Activated CD4-positive, alpha-beta T cell treated with anti-CD3 and anti-CD28 coated beads, Interleukin-2, amount 10 ng/mL, durations not matched to agents 24 days and 14 days (primary cell): ENCODE data around the gene CPEB4. TPM values are rescaled to one million over a fixed set of nuclear protein-coding genes. Genes with fewer than 3 reads are reported as not detected.

Experiments
- DNase-seq: peaks from one replicate; pipeline ENCODE4 v3.0.0; 2022
- H3K27ac Mint-ChIP-seq: one replicate; pipeline ENCODE4 v1.8.0; 2022; ENCODE audit warnings: mild to moderate bottlenecking, mixed read lengths
- H3K27me3 Mint-ChIP-seq: one replicate; pipeline ENCODE4 v1.8.0; 2022; ENCODE audit warnings: mixed read lengths
- H3K36me3 Mint-ChIP-seq: one replicate; pipeline ENCODE4 v1.8.0; 2022; ENCODE audit warnings: low read depth, mild to moderate bottlenecking, mixed read lengths
- H3K4me1 Mint-ChIP-seq: one replicate; pipeline ENCODE4 v1.8.0; 2021; ENCODE audit warnings: mixed read lengths
- H3K4me3 Mint-ChIP-seq: one replicate; pipeline ENCODE4 v1.8.0; 2022; ENCODE audit warnings: mild to moderate bottlenecking, moderate library complexity, mixed read lengths
- H3K9me3 Mint-ChIP-seq: one replicate; pipeline ENCODE4 v1.8.0; 2021; ENCODE audit warnings: mixed read lengths
- intact Hi-C: fragments of 100-400 bp; cut with micrococcal nuclease; formaldehyde crosslinking; loops from one replicate; pipeline ENCODE4 v1.15.1; 2023
- total RNA-seq: library from RNA; stranded (reverse); gene quantifications from 2 replicates; pipeline ENCODE4 v1.2.3, GENCODE V29; 2022

CPEB4 gene
- total RNA-seq, 1 donor from 2014 or later, result 8.8 TPM

GRCh38 chr5:173885054-173885443 is 3.1 kb upstream of the CPEB4 start:
- no peak for DNase-seq
- H3K9me3 Mint-ChIP-seq, result peaks cover 13% of the 10 kb centered on the region
- H3K4me1 Mint-ChIP-seq, result peaks cover 41% of the 10 kb centered on the region
- H3K27ac Mint-ChIP-seq, result peak overlapping the region; percentile 70
- H3K4me3 Mint-ChIP-seq, result peak overlapping the region; percentile 57
- H3K36me3 Mint-ChIP-seq, result peaks cover 18% of the 10 kb centered on the region
- intact Hi-C loops, result loop anchor here (5.0 to 10.0 kb wide), 4 partner anchors 87 to 1770 kb away; partner anchors contain the start of genes HRH2 and STC2
- H3K27me3 Mint-ChIP-seq, result no peaks in the 10 kb centered on the region

DNA sequence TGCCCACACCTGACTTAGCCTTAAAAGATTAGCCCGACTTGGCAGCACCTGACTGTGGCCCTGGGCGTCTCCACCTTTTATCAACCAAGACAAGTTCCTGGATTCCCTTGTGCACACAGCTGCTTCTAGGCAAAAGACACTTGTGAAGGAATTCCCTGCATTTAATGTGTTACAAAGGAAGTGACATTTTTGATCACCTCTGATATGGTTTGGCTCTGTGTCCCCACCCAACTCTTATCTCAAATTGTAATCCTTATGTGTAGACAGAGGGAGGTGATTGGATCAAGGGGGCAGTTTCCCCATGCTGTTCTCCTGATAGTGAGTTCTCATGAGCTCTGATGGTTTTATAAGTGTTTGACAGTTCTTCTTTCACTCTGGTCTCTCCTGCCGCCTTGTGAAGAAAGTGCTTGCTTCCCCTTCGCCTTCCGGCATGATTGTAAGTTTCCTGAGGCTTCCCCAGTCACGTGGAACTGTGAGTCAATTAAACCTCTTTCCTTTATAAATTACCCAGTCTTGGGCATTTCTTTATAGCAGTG is 2.6 kb upstream of the CPEB4 start:
- peak; percentile 66 for DNase-seq
- intact Hi-C loops, result loop anchor here (5.0 to 10.0 kb wide), 4 partner anchors 87 to 1769 kb away; partner anchors contain the start of genes HRH2 and STC2
- H3K36me3 Mint-ChIP-seq, result peaks cover 20% of the 10 kb centered on the region
- peaks cover 13% of the 10 kb centered on the region for H3K9me3 Mint-ChIP-seq
- H3K4me1 Mint-ChIP-seq, result peaks cover 46% of the 10 kb centered on the region
- H3K27ac Mint-ChIP-seq, result peak overlapping the region; percentile 70
- no peaks in the 10 kb centered on the region for H3K27me3 Mint-ChIP-seq
- H3K4me3 Mint-ChIP-seq, result peak overlapping the region; percentile 57

GRCh38 chr5:173886150-173886549 is 2.0 kb upstream of the CPEB4 start:
- peaks cover 13% of the 10 kb centered on the region for H3K9me3 Mint-ChIP-seq
- H3K36me3 Mint-ChIP-seq, result peaks cover 20% of the 10 kb centered on the region
- peaks cover 50% of the 10 kb centered on the region for H3K4me1 Mint-ChIP-seq
- H3K27me3 Mint-ChIP-seq, result no peaks in the 10 kb centered on the region
- H3K27ac Mint-ChIP-seq, result no peak overlapping the region
- intact Hi-C loops, result loop anchor here (5.0 to 10.0 kb wide), 4 partner anchors 86 to 1769 kb away; partner anchors contain the start of genes HRH2 and STC2
- H3K4me3 Mint-ChIP-seq, result no peak overlapping the region
- no peak for DNase-seq

DNA sequence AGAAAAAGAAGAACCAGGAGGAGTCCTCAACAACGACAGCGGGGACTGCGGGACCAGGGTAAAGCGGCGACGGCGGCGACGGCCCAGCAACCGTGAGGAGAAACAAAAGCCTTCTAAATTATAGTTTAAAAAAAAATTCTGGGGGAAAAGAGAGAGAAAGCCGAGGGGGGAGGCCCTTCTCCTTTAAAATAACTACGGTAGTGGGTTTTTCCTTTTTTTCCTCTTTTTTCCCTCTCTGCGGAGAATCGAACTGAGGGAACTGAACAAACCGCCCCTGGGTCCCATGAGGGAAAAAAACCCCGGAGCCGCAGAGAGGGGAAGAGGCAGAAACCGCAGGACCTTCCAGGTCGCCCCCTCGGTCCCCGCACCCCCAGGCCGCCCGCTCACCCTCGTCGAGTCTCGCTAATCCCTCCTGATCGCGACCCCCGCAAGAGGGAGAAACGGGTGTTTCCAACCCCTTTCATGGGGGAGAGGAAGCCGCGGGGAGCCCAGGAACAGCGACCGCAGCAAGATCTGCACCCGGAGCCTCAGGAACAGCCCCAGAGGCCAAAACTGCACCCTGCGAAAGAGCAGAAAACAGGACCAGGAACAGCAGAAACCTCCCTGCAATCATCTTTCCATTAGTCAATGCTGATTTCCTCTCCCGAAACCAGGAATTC is 453 bp downstream of the CPEB4 start:
- Mint-ChIP-seq H3K4me1 (peaks cover 57% of the 10 kb centered on the region), H3K36me3 (peaks cover 21% of the 10 kb centered on the region), H3K27ac (peak overlapping the region; percentile 99), H3K9me3 (peaks cover 5% of the 10 kb centered on the region), H3K4me3 (peak overlapping the region; percentile 96), H3K27me3 (no peaks in the 10 kb centered on the region)
- intact Hi-C loops, result loop anchor here (1.0 to 10.0 kb wide), 6 partner anchors 30 to 1766 kb away; partner anchors contain the start of genes BOD1, HRH2 and STC2
- peak; percentile 70 for DNase-seq

DNA sequence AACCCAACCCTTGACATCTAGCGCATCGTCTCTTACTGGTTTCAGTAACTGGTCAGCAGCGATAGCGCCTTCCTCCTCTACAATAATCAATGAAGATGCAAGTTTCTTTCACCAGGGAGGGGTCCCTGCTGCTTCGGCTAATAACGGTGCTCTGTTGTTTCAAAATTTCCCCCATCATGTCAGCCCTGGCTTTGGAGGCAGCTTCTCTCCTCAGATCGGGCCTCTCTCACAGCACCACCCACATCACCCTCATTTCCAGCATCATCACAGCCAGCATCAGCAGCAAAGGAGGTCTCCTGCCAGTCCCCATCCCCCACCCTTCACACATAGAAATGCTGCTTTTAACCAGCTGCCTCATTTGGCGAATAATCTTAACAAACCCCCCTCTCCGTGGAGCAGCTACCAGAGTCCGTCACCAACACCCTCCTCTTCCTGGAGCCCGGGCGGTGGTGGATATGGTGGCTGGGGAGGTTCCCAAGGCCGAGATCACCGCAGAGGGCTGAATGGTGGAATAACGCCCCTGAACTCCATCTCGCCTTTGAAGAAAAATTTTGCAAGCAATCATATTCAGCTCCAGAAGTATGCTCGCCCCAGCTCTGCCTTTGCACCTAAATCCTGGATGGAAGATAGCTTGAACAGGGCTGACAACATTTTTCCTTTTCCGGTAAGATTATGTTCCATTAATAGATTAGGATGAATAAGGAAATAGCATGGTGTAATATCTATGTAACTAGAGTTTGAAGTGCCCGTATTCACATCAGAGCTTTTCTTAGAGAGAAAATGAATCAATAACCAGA is 2.2 kb downstream of the CPEB4 start:
- Mint-ChIP-seq H3K9me3 (no peaks in the 10 kb centered on the region), H3K27ac (no peak overlapping the region), H3K4me1 (peaks cover 46% of the 10 kb centered on the region), H3K27me3 (no peaks in the 10 kb centered on the region), H3K4me3 (peak overlapping the region; percentile 36), H3K36me3 (peaks cover 15% of the 10 kb centered on the region)
- no peak for DNase-seq
- intact Hi-C loops, result no loop called here

DNA sequence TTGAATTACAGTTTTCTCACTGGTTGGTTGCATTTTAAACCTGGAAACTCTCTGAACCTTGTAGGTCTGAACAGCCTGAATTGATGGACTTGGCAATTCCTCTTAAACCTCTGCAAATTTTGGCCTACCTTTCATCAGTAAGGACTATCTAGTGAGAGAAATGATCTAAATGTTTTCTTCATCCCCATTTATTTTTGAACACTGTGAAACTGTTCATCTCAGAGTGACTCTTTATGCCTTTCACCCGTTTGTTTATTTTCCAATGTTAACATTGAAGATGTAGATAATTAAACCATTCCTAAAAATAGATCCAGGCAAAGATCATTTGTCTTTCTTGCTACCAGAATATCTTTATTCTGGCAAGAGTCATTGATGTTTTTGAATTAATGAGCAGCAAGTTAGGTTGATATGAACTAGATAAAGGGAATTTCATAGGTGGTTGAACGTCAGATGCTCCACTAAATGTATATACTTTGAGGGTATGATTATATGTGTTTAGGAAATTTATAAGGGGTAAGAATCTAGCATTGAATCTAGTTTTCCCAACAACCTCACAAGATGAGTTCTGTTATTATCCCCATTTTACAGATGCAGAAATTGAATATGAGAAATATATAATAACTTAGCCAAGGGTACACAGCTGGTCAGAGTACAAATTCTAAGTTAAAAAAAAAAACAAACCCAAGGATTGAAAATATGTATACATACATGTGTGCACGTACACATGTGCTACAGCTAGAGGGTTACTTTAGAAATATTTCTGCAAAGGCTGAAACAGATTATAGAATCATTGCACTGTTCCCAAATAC is 3.4 kb downstream of the CPEB4 start:
- DNase-seq, result no peak
- Mint-ChIP-seq H3K4me3 (peak overlapping the region; percentile 75), H3K27ac (no peak overlapping the region), H3K4me1 (peaks cover 38% of the 10 kb centered on the region), H3K27me3 (no peaks in the 10 kb centered on the region), H3K9me3 (no peaks in the 10 kb centered on the region), H3K36me3 (peaks cover 15% of the 10 kb centered on the region)
- intact Hi-C loops, result no loop called here

- Mint-ChIP-seq H3K9me3 (no peaks in the 10 kb centered on the region), H3K4me3 (no peak overlapping the region), H3K27ac (no peak overlapping the region), H3K36me3 (peaks cover 14% of the 10 kb centered on the region), H3K27me3 (no peaks in the 10 kb centered on the region), H3K4me1 (peaks cover 31% of the 10 kb centered on the region)
- no peak for DNase-seq
- intact Hi-C loops, result no loop called here
Measured at GRCh38 chr5:173893192-173893561, 5.0 kb downstream of the CPEB4 start.

DNA sequence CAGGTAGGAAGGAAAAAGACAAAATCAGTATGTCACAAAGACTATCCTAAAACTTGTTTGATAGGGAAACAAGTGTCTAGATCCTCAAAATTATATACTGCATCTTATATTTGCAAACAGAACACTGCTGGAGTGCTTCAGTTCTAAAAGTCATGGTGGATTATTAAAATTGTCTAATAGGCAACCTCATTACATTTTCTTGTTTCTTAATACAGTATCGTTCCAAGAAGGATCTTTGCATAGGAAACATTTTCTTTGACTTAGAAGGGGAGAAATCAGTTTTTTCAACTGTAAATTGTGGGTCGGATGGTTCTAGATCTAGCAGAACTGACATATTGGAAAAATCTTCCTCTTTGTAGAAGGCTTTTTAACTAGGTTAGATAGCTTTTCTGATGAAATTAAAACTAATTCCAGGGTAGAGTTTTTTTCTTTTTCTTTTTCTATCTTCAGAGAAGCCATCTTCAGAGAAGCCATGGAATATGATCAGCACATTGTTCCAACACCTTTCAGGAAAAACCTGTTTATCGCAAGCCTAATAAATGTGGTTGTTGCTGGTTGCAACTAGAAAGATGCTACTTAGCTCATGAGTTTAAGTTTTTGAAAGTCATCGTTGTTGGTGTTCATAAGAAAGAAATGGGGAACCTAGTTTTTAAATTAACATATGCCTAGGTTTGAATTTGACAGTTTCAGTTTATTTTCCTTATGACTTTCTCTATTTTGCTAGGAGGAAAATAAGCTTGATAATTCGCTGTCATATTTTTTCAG is 7.4 kb downstream of the CPEB4 start:
- Mint-ChIP-seq H3K4me1 (peaks cover 20% of the 10 kb centered on the region), H3K36me3 (peaks cover 10% of the 10 kb centered on the region), H3K27ac (no peak overlapping the region), H3K4me3 (no peak overlapping the region), H3K9me3 (no peaks in the 10 kb centered on the region), H3K27me3 (no peaks in the 10 kb centered on the region)
- intact Hi-C loops, result no loop called here
- DNase-seq, result no peak

GRCh38 chr5:173896631-173897030 is 8.5 kb downstream of the CPEB4 start:
- DNase-seq, result no peak
- Mint-ChIP-seq H3K9me3 (no peaks in the 10 kb centered on the region), H3K27ac (no peak overlapping the region), H3K4me1 (peaks cover 13% of the 10 kb centered on the region), H3K27me3 (no peaks in the 10 kb centered on the region), H3K36me3 (peaks cover 6% of the 10 kb centered on the region), H3K4me3 (no peak overlapping the region)
- intact Hi-C loops, result no loop called here

DNA sequence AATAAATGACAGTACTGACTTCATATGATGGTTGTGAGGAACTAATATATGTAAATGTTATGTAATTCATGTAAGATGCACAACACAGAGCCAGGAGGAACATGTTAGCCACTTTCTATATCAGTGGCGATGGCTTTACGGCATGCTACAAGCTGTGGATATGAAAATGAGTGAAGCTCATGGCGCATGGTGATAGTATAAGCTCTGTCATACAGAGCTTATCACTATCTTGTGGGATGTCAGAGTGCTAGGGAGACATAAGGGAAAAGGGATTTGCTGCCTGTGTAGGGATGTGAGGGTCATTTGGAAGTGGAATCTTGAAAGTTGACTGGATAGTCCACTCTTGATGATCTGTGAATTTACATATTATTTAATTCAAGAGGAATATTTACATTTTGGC is 13.6 kb downstream of the CPEB4 start:
- Mint-ChIP-seq H3K4me3 (no peak overlapping the region), H3K27ac (no peak overlapping the region), H3K9me3 (no peaks in the 10 kb centered on the region), H3K27me3 (no peaks in the 10 kb centered on the region), H3K4me1 (peaks cover 4% of the 10 kb centered on the region), H3K36me3 (peaks cover 2% of the 10 kb centered on the region)
- intact Hi-C loops, result no loop called here
- no peak for DNase-seq

DNA sequence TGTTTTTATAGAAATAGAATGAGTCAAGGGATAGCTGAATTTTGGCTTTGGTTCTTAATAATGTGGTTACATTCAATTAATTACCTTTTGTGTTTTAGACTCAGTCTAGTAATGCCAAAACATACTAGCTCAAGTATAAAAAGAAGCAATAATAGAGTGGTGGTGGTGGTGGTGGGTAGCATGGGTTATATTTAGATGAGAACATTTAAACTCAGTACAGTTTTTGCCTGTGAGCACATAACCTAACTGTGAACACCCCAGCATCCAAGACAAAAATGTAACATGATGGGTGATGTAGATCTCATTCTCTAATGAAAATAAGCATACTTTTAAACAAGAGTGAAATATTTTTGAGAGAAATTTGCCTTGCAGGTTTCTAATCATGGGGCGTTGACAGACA is 14.2 kb downstream of the CPEB4 start:
- Mint-ChIP-seq H3K4me1 (peaks cover 4% of the 10 kb centered on the region), H3K9me3 (no peaks in the 10 kb centered on the region), H3K27ac (no peak overlapping the region), H3K27me3 (no peaks in the 10 kb centered on the region), H3K36me3 (peaks cover 2% of the 10 kb centered on the region), H3K4me3 (no peak overlapping the region)
- intact Hi-C loops, result no loop called here
- no peak for DNase-seq

DNA sequence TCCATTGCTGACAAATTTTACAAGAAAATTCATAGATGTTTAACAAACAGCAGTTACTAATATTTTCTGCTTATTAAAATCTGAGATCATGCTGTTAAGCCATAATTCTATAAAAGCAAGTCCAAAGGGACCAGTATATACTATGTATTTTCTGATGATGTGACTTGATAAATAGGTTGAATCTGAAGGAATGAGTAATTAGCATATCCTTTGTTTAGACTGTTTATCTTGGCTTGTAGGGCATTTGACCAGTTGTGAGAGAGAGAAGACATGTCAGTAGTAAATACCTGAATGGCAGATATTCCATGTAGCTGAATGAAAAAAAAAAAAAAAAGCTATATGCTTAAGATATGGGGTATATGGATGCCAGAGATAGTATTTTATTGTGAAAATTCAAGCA is 14.6 kb downstream of the CPEB4 start:
- H3K36me3 Mint-ChIP-seq, result peaks cover 2% of the 10 kb centered on the region
- no peak overlapping the region for H3K27ac Mint-ChIP-seq
- peaks cover 4% of the 10 kb centered on the region for H3K4me1 Mint-ChIP-seq
- no peaks in the 10 kb centered on the region for H3K27me3 Mint-ChIP-seq
- no peak overlapping the region for H3K4me3 Mint-ChIP-seq
- DNase-seq, result no peak
- no peaks in the 10 kb centered on the region for H3K9me3 Mint-ChIP-seq
- intact Hi-C loops, result no loop called here
